Mucosa of descending colon (tissue), 3 donors: ENCODE data around the gene BANP. TPM values are rescaled to one million over a fixed set of nuclear protein-coding genes. Genes with fewer than 3 reads are reported as not detected.
"Not testable (repeated sequence)": the region's sequence is repeated elsewhere in the genome, so short reads cannot be mapped to it uniquely, and the experiment has no call there.

Source experiments
- ATAC-seq: fragments of 200-7000 bp; cut with Tn5 transposase; one replicate; pipeline ENCODE4 v1.9.1; 2020; ENCODE audit warnings: mild to moderate bottlenecking, moderate library complexity
- DNase-seq, 3 donors: peaks; one replicate each; pipeline ENCODE4 v3.0.0-alpha.2; 2020
- H3K36me3 ChIP-seq: fragments of 200-600 bp; one replicate; pipeline ENCODE4 v1.8.0; 2021; ENCODE audit warnings: low read depth, mild to moderate bottlenecking
- H3K4me1 ChIP-seq: fragments of 200-600 bp; one replicate; pipeline ENCODE4 v1.8.0; 2021; ENCODE audit warnings: low read depth, mild to moderate bottlenecking
- H3K4me3 ChIP-seq: fragments of 200-600 bp; one replicate; pipeline ENCODE4 v1.8.0; 2021; ENCODE audit warnings: mild to moderate bottlenecking
- H3K9me3 ChIP-seq: fragments of 200-600 bp; one replicate; pipeline ENCODE4 v1.8.0; 2021; ENCODE audit warnings: mild to moderate bottlenecking
- CTCF ChIP-seq: fragments of 200-600 bp; IDR thresholded peaks from one replicate; pipeline ENCODE4 v1.8.0; 2022; ENCODE audit warnings: antibody characterized with exemption, mild to moderate bottlenecking
- intact Hi-C, 2 donors: fragments of 100-400 bp; cut with DNase I in 1 of 2; cut with micrococcal nuclease in 1 of 2; formaldehyde crosslinking; loops; one replicate each; pipeline versions ENCODE4 v1.11.0 to v1.11.1; 2022; cut with DNase I, micrococcal nuclease
- total RNA-seq, 3 donors: library from RNA; stranded (reverse); fragmentation: NEBNext Ultra II Directional in 2 of 3; extraction: Animal tissue kit (Norgen Biotek cat#: 25700) in 2 of 3; gene quantifications; one replicate each; pipeline versions ENCODE4 v1.2.1 to v1.2.4, GENCODE V29; 2021 to 2023
- donor health status: DM: no; HTN: no; CAD: no; lungs with moderate emphysema.
- donor health status: DM: no; HTN: no; CAD: no.
- donor health status: DM: no; HTN: yes; CAD: no.

BANP gene
- total RNA-seq, 3 donors from 2014 or later = 24.4 to 36.0 (median 26.1) TPM

DNA sequence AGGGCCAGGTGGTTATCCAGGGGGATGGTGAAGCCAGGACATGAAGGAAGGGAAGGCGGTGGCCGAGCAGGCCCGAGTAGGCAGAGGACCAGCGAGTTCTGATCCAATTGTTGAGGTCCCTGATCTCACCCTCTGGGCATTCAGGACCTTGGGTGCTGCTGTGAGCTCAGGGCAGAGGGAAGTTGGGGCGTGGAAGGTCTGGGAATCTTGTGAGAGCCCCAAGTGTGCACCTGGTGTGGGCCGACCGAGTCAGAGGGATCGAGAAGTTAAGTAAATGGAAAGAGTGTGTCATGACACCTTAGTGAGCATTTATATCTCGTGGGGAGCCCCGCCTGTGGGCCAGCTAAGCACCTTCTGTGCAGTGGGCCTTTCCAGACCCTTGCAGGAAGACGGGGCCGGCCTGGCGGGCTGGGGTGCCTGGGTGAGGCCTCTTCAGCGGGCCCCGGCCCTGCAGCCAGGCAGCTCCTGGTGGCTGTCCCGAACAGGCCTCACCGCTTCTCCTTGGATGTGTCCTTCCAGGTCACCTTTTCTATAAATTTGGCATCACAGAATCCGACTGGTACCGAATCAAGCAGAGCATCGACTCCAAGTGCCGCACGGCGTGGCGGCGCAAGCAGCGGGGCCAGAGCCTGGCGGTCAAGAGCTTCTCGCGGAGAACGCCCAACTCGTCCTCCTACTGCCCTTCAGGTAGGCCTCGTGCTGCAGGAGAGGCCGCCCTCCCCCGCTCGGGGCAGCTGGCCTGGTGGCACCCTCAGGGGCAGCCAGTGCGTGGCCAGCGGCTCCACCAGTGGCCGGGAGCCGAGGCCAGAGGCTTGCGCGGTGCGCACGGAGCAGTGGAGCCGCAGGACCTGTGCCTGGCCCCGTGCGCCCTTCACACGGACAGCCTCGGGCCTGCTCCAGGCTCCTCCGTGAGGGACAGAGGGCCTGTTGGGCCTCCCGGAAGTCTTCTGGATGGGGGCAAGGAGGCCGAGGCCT, 76.0 kb downstream of the BANP start:
- no peaks in the 10 kb centered on the region for H3K36me3 ChIP-seq
- DNase-seq = peak in 1 of 3 donors; percentile 11
- H3K4me1 ChIP-seq = no peaks in the 10 kb centered on the region
- no peak for TF ChIP-seq CTCF
- no peaks in the 10 kb centered on the region for H3K9me3 ChIP-seq
- H3K4me3 ChIP-seq = no peak overlapping the region
- intact Hi-C loops = no loop called here
- no peak for ATAC-seq

- intact Hi-C loops, H3K4me1 ChIP-seq, ATAC-seq, H3K4me3 ChIP-seq, H3K36me3 ChIP-seq, DNase-seq, H3K9me3 ChIP-seq: not testable (repeated sequence)
These were observed 77.1 kb downstream of the BANP start for GRCh38 chr16:88028177-88028930.

GRCh38 chr16:88030498-88030897, 79.3 kb downstream of the BANP start:
- intact Hi-C loops = no loop called here
- peak in 1 of 3 donors; percentile 15 for DNase-seq
- Histone ChIP-seq H3K36me3 (no peaks in the 10 kb centered on the region), H3K9me3 (no peaks in the 10 kb centered on the region), H3K4me3 (no peak overlapping the region), H3K4me1 (no peaks in the 10 kb centered on the region)
- TF ChIP-seq CTCF = no peak
- no peak for ATAC-seq

GRCh38 chr16:88030961-88031360, 79.7 kb downstream of the BANP start:
- H3K9me3 ChIP-seq, H3K36me3 ChIP-seq, H3K4me1 ChIP-seq, H3K4me3 ChIP-seq, intact Hi-C loops, ATAC-seq: not testable (repeated sequence)
- DNase-seq = peak in 1 of 3 donors; percentile 31

DNA sequence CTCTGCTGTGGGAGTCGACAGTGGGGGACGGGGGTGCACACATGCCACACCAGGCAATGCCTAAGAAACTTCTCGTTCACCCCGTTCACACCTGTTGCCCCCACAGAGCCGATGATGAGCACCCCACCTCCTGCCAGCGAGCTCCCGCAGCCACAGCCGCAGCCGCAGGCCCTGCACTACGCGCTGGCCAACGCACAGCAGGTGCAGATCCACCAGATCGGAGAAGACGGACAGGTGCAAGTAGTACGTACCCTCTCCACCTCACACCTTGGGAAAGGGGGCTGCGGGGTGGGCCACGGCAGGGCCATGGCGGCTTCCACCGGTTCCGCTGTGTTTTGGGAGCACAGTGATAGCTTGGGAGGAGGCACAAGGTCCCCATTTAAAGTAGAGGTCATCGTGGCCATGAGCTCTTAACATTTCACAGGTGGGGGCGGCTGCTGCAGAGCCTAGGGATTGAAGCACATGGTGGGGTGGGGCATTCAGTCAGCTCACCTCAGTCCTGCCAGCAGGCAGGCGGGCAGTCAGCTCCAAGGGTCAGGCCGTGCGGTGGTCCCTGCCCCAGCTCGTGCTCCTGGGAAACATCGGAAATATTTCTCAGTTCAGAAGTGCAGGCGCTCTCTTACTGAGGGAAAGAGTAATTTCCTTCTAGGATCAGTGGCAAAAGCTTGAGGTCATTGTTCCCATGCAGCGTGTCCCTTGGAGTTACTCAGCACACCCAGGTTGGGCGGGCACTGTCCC, 81.9 kb downstream of the BANP start:
- H3K9me3 ChIP-seq, H3K4me1 ChIP-seq, intact Hi-C loops, H3K4me3 ChIP-seq, ATAC-seq, H3K36me3 ChIP-seq: not testable (repeated sequence)
- peak in 1 of 3 donors; percentile 32 for DNase-seq

- ATAC-seq = no peak
- Histone ChIP-seq H3K4me3 (no peak overlapping the region), H3K4me1 (no peaks in the 10 kb centered on the region), H3K36me3 (no peaks in the 10 kb centered on the region), H3K9me3 (no peaks in the 10 kb centered on the region)
- no peak for DNase-seq
- intact Hi-C loops = no loop called here
- no peak for TF ChIP-seq CTCF
These were observed 83.5 kb downstream of the BANP start for GRCh38 chr16:88034770-88035169.
